HPDE6-E6E7 (cell line): Measurements from ENCODE around the gene FBL.
"Not testable (repeated sequence)": the region's sequence is repeated elsewhere in the genome, so short reads cannot be mapped to it uniquely, and the experiment has no call there.

Experiments
- DNase-seq: peaks from one replicate; pipeline ENCODE4 v3.0.0; 2011; ENCODE audit warnings: missing footprints; ENCODE audit errors: extremely low spot score

FBL gene

DNA sequence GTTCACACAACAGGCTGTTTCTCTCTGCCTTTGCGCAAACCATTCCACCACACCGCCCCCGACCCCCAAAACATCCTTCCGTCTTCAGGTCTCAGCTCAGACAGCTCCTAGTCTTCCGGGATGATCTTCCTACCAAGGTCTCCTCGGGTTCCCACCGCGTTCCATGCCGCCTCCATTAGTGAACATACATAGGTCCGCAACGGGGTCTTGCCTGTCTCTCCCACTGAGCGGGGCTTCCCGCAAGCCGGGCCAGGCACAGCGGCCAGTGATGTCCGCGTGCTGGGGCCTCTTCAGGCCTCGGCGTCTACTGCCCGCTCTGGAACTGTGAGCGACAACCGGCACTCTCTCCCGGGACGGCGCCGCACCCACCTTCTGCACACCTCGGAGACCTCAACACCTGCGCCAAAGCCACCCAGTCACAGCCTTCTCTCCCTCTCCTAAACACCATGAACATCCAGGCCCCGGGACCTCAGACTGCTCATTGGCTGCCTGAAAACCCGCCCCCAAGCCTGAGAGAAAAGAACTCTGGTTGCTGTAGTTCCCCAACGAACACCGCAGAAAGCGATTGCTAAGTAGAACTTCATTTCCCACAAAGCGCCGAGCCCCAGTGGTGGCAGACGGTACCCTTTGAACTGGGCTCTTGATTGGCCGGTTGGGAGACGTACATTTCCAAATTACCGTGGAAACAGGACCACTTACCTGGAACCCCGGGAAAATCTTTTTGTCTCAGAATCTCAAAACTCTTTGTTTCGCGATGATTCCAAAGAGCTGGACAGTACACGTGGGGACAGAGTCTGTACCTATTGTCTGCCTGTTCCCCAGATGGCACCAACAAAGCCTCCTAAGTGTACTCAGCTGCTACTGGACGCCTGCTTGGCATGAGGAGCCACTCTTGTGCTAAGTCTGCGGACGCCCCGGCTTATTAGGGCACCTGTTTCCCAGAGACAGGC lies 21.8 kb downstream of the FBL start:
- peak; percentile 92 for DNase-seq

DNA sequence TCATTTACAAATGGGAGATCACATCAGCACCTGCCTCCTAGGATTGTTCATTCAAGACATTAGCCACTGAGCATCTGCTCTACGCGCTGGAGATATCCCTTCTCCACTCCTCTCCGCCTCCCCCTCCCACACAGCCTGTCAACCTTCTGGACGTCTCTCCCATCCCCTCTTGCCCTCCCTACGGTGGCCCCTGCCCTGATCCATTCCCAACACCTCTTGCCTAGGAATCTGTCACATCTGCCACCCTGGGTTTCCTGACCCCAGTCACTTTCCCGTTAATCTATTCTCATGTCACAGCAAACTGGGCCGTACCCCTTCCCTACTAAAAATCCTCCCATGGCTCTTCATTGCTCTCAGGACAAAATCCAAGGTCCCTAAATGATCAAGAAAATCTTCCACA lies 22.5 kb downstream of the FBL start:
- no peak for DNase-seq

DNA sequence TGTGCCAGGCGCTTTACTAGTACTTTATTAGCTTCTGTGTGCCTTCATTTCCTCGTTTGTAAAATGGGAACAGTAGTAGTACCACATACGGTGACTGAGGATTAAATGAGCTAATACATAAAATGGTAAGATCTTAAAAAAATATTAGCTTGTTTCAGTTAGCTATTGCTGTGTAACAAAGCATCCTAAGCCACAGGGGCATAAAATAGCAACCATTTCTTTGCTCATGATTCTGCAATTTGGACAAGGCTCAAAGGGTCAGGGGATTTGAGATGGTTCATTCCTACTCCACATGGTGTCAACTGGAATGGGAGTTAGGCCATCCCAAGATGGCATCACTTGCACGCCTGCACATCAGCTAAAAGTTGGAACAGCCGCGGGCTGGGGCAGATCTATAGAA lies 25.5 kb downstream of the FBL start:
- no peak for DNase-seq

DNA sequence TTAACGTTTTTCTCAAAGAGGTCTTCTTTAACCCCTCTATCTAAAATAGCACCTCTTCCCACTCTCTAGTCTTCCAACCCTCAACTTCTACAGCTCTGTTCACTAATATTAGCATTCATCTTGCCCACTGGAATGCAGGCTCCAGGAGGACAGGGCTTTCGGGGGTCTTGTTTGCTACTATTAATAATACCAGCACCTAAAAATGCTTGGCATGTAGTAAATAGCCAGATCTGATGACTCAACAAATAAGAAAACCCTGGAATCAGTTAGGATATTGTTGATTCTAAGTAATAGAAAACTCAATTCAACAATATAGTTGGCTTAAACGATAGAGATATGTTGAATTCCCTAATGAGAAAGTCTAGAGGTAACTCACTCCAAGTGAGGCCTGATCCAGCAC lies 26.4 kb downstream of the FBL start:
- DNase-seq, result no peak

DNA sequence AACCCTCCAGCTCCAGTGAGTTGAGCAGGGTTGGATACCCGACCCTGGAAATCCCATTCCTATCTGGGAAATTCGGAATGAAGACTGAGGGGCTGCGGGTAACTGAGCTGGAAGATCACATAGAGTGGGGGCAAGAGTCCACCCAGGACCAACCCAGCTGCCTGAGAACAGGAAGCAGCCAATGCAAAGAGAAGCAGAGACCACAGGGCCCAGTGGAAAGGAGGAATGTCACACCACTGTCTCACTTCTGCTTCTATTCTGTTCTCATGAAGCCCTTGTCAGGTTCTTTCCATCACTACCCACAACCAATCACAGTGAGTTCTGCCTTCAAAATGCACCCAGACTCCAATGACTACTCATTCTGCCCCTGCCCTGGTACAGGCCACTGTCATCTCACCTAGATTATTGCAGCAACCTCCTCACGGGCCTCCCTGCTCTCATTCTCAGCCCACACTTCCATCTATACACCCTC lies 27.5 kb downstream of the FBL start:
- DNase-seq, result no peak

DNA sequence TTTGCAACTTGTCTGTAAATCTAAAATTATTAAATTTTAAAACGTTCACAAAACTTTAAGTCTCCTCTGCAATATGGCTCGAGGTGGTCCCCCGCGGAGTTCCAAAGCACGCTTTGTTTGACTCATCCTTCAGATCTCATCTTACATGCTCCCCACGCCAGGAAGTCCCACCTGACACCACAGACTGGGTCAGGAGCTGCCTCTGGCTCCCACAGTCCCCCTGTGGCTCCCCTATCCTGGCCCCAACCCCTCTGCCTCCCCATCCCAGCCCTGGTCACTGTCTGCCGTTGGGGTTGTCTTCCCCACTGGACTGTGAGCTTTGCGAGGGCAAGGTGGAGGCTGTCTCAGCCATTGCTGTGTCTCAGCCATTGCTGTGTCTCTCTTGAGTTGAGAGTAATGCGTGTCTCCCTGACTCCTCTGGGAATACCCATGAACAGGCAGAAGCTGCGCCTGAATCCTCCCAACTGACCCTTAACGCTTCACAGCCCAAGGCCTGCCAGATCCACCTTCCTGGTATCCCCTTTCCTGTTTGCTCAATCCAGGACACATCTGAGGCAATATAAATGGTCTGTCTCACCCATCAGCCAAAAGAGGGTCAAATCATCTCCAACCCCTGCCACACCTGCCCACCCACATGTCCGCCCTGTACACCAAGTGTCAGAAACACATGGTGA lies 28.2 kb downstream of the FBL start:
- no peak for DNase-seq

DNA sequence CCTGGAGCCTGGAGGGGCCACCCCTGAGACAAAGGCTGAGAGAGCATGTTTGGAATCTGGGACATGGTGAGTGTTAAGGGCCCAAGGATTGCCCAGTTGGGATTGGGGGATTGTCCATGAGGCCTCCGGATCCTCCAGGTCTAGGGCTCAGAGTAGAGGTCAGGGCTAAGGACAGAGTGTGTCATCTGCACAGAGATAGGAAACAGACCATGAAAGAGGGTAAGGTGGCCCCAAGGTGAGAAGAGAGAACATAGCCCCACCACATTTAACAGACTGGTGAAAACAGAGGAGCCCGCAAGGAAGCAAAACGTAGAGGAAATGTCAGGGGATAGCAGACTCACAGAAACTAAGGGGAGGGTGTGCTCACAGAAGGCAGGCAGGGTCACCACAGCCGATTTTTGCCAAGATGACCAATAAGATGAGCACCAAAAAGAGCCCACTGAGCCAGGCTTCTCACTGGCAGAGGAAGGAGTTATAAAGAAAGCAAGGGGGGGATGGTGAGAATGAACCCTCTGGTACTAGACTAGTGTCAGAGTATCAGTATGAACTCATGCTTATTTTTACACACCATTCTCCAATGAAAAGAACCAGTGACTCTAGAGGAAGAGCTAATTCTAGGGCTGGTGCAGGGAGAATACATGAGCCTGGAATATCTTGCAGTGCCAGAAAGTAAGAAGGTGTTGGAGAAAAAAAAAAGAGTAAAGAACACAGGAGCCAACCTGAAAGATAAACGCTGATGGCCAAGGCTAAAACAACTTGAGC lies 29.7 kb downstream of the FBL start:
- DNase-seq, result no peak

DNA sequence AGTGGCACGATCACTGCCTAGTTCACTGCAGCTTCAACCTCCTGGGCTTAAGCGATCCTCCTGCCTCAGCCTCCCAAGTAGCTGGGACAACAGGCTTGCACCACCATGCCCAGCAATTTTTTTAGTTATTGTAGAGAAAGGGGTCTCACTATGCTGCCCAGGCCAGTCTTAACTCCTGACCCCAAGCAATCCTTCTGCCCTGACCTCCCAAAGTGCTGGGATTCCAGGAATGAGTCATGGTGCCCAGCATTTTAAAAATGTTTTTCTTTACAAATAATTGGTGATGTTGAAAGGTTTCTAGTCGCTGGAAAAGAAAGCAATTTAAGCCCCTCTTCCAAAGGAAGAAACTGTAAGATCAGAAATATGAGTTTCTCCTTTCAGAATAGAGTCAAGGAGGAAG lies 31.6 kb downstream of the FBL start:
- DNase-seq, result no peak

DNA sequence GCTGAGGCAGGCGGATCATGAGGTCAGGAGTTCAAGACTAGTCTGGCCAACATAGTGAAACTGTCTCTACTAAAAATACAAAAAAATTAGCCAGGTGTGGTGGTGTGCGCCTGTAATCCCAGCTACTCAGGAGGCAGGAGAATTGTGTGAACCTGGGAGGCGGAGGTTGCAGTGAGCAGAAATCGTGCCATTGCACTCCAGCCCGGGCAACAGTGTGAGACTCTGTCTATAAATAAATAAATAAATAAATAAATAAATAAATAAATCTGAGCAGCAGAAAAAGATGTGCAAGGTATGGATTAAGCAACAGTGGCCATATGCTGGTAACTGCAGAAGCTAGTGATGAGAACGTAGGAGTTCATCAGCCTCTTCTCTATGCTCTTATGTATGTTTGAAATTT lies 32.1 kb downstream of the FBL start:
- not testable (repeated sequence) for DNase-seq

DNA sequence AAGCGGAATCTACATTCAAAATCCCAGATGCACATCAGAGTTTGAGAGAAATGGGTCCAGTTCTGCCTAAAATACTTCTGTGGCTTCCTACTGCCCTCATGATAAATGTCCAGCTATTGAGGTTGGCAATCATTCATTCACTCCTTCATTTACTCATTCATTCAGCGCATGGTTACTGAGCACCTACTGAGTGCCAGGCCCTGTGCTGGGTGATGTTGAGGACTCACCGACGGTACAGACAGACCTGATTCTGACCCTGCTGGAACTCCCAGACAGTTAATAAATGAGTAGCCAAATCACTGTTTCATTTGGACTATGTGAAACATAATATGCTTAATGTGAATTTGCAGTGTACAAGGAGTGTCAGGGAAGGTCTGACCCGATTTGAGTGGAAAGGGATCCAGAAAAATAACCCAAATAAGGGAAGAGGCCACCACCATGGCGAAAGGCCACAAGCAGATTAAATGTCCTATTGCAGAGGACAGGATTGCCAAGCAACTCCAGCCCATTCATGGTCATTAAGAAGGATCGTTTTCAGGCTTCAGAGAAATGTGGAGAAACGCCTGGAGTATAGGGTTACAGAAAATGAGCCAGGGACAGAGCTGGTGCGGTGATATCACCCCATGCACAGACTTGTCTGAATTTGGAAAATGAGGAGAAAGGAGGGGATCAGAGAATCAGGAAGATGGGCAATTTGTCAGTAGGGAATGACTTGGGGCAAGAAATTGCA lies 32.8 kb downstream of the FBL start:
- no peak for DNase-seq

DNA sequence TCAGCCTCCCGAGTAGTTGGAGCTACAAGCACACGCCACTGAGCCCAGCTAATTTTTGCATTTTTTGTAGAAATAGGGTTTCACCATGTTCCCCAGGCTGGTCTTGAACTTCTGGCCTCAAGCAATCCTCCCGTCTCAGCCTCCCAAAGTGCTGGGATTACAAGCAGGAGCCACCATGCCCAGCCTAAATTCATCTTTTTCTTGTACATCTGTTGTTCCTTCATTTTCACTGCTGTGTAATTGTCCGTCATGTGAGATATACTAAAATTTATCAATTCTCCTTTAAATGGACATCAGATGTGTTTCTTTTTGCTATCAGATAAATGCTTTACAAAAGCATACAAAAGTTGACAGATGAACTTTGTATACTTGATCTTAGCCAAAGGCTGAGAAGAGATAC lies 35.1 kb downstream of the FBL start:
- no peak for DNase-seq

DNA sequence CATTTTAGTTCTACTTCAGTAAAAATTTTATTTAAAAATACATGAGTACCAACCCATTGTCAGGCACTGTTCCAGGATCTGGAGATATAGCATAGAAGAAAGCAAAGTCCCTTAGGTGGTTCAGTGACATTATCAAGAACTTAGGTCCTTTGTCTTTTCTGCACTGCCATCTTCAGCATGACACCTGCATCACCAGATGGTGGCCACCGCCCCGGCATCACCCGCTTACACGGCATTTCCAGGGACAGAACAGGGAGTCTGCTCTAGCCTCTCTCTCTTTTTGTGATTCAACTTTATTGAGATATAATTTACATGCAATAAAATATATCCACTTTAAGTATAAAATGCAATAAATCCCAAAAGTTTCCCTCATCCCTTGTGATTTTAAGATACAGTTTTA lies 35.8 kb downstream of the FBL start:
- DNase-seq, result no peak

DNA sequence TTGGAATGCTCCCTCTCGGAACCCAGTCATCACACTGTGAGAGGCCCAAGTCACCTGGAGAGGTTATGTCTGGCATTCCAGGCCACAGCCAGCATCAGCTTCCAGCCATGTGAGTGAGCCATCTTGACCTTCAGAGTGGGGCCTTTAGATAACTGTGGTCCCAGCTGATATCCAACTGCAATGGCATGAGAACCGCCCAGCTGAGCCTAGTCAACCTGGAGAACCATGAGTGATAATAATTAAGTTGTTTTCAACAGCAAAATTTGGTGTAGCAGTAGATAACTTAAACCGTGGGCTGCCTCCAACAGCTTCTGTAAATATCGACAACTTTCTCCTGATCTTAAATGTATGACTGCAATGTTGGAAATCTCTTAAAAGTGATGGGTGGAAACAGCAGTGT lies 36.8 kb downstream of the FBL start:
- DNase-seq, result no peak

DNA sequence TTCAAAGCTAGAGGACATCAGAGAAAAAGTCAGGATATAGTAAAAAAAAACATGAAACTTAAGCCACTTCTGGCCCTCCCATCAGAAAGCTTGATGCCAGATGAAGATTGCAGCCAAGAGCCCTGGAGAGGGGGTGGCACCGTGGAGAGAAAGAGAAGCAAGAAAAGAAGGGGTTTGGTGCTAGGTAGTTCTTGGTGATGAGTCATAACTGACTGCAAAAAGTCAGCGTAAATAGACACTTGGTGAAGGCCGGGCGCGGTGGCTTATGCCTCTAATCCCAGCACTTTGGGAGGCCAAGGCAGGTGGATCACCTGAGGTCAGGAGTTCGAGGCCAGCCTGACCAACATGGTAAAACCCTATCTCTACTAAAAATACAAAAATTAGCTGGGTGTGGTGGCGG lies 37.5 kb downstream of the FBL start:
- DNase-seq, result not testable (repeated sequence)

DNA sequence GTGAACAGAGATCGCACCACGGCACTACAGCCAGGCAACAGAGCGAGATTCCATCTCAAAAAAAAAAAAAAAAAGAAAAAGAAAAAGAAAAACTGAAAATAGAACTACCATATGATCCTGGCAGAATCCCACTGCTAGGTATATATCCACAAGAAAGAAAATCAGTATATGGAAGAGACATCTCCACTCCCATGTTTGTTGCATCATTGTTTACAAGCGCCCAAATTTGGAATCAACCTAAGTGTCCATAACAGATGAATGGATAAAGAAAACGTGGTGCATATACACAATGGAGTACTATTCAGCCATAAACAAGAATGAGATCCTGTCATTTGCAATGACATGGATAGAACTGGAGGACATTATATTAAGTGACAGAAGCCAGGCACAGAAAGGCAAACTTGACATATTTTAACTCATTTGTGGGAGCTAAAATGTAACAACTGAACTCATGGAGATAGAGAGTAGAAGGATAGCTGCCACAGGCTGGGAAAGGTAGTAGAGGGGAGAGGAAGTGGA lies 38.3 kb downstream of the FBL start:
- no peak for DNase-seq

DNA sequence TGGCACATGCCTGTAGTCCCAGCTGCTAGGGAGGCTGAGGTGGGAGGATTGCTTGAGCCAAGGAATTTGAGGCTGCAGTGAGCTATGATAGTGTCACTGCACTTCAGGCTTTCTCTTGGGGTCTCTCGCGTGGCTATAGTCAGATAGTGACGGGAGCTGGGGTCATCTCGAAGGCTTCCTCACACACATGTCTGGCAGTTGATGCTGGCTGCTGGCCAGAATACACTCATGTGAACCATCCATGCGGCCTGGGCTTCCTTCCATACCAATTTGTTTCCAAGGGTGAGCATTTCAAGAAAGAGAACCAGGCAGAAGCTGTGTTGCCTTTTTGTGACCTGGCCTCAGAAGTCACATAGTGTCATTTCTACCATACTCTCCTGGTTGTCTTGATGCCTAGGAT lies 41.1 kb downstream of the FBL start:
- no peak for DNase-seq

DNA sequence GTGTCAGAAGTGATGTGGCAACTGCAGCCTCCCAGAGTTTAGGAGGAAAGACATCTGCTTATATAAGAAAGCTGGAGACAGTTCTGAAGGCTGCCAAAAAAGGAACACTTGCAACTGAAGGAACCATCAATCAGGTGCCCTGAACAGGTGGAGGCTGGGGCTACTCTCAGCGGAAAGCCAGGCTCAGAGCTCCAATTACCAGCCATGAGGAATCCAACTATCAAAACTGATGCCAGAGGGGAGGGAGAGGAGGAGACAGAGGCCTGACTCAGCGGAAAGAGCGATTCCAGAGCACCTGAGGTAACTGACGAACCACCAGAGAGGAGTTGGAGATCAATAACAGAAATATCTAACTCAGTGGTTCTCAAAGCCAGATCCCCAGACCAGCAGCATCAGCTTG lies 43.2 kb downstream of the FBL start:
- DNase-seq, result no peak

DNA sequence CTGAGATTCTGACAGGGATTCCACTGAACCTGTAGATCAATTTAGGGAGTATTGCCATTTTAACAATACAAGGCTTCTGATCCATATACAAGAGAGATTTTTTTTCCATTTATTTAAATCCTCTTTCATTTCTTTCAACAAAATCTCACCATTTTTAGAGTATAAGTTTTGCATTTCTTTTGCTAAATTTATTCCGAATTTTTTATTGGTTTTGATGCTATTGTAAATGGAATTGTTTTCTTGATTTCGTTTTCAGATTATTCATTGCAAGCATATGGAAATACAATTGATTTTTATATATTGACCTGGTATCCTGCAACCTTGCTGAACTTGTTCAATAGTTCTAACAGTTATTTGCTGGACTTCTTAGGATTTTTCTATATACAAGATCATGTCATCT lies 49.1 kb downstream of the FBL start:
- DNase-seq, result no peak

DNA sequence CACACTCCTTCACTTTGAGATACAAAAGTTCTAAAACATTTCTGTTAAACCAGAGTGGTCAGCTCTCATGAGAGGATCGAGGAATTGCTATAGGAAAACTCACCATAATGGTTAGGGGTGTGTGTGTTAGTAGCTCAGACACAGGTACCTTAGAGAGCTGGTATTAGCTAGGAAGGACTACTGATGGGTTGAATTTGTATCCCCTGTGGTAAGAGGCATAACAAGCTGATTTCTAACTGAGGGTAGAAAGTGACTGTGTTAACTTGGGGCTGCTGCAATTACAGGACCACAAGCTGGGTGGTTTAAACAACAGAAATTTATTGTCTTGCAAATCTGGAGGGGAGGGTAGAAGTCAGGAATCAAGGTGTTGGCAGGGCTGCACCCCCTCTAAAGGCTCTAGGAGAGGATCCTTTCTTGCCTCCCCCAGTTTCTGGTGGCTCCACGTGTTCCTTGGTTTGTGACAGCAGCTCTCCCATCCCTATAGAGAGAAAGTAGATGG lies 50.1 kb downstream of the FBL start:
- no peak for DNase-seq

DNA sequence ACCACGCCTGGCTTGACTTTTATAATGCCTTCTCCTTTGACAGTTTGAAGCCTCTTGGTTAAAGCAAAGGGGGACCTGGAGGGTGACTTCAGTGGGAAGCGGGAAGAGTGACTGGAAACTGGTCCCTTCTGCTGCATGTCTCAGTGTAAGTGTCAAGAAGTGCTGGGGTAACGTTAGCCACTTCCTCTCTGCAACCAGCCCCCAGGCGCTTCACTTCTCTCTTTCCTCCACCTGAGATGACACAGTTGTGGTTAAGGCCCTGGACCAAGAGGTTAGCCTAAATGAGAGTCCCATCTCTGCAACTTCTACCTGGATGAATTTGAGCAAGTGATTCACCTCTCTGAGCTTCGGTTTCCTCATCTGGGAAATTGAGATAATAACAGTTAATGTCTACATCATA lies 51.2 kb downstream of the FBL start:
- DNase-seq, result no peak

DNA sequence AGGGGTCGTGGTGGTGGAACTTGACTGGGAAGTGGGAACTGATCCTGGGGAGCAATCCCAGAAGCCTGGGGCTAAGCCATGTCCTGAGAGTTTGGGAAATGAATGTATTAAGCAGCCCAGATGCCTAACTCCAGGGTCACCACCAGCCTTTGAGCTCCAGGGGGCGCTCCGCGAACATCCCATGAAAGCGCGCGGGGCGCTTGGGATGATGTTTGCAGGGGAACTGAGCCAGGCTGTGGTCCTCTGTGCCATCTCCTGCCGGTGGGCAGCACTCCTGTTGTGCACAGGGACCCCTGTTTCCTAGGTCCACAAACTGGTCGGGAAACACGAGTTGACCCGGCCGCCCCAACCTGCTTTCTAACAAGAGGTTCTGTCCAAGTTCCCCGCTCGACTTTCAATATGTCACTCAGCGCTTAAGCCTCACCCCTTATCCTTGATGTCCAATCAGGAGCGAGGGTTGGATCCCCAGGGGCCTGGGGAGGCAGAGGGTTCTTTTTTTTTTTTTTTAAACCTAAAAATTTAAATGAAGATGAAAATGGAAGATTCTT lies 53.1 kb downstream of the FBL start:
- DNase-seq, result peak; percentile 50
